Activated CD4-positive, CD25-positive, alpha-beta regulatory T cell treated with anti-CD3 and anti-CD28 coated beads, Interleukin-2, amount 50 U/mL, for 72 hours (primary cell): Measurements from ENCODE around the gene PLEKHF1.
"Not testable (repeated sequence)": the region's sequence is repeated elsewhere in the genome, so short reads cannot be mapped to it uniquely, and the experiment has no call there.

Experiments
- DNase-seq: peaks from one replicate; pipeline ENCODE4 v3.0.0; 2021

PLEKHF1 gene

GRCh38 chr19:29665826-29666577 is 741 bp downstream of the PLEKHF1 start:
- no peak for DNase-seq

- no peak for DNase-seq
Observed at GRCh38 chr19:29666578-29667386, 1.5 kb downstream of the PLEKHF1 start.

- no peak for DNase-seq
Observed at GRCh38 chr19:29667387-29667783, 2.1 kb downstream of the PLEKHF1 start.

GRCh38 chr19:29667901-29668341 is 2.7 kb downstream of the PLEKHF1 start:
- no peak for DNase-seq

GRCh38 chr19:29668746-29669609 is 3.7 kb downstream of the PLEKHF1 start:
- DNase-seq = no peak

- no peak for DNase-seq
Observed at GRCh38 chr19:29670255-29670654, 5.0 kb downstream of the PLEKHF1 start.

GRCh38 chr19:29671026-29671392 is 5.7 kb downstream of the PLEKHF1 start:
- DNase-seq = not testable (repeated sequence)

- peak; percentile 73 for DNase-seq
Observed at GRCh38 chr19:29671393-29672160, 6.3 kb downstream of the PLEKHF1 start.

- no peak for DNase-seq
Observed at GRCh38 chr19:29672319-29672932, 7.2 kb downstream of the PLEKHF1 start.

- peak; percentile 74 for DNase-seq
Observed at GRCh38 chr19:29672933-29673336, 7.7 kb downstream of the PLEKHF1 start.

GRCh38 chr19:29673451-29674371 is 8.4 kb downstream of the PLEKHF1 start:
- no peak for DNase-seq

GRCh38 chr19:29674374-29675119 is 9.3 kb downstream of the PLEKHF1 start:
- no peak for DNase-seq

GRCh38 chr19:29675120-29675649 is 9.9 kb downstream of the PLEKHF1 start:
- DNase-seq = no peak

GRCh38 chr19:29675650-29676186 is 10.5 kb downstream of the PLEKHF1 start:
- no peak for DNase-seq

- no peak for DNase-seq
Observed at GRCh38 chr19:29676586-29676985, 11.3 kb downstream of the PLEKHF1 start.

- DNase-seq = no peak
Observed at GRCh38 chr19:29677001-29677817, 11.9 kb downstream of the PLEKHF1 start.

GRCh38 chr19:29678484-29679106 is 13.3 kb downstream of the PLEKHF1 start:
- DNase-seq = no peak

- DNase-seq = no peak
Observed at GRCh38 chr19:29679598-29680210, 14.4 kb downstream of the PLEKHF1 start.
